Ishikawa (cell line): Measurements from ENCODE around the gene C4orf50.

ENCODE experiments used
- CEBPB ChIP-seq: IDR thresholded peaks from 2 replicates; pipeline ENCODE4 v1.6.1; 2012
- CREB1 ChIP-seq: IDR thresholded peaks from 2 replicates; pipeline ENCODE4 v1.6.1; 2012; ENCODE audit warnings: low read depth
- EP300 ChIP-seq: IDR thresholded peaks from 2 replicates; pipeline ENCODE4 v1.6.1; 2012; ENCODE audit warnings: borderline replicate concordance
- FOXM1 ChIP-seq: IDR thresholded peaks from 2 replicates; pipeline ENCODE4 v1.6.1; 2012; ENCODE audit warnings: low read depth, borderline replicate concordance
- NFIC ChIP-seq: IDR thresholded peaks from 2 replicates; pipeline ENCODE4 v1.6.1; 2012
- RAD21 ChIP-seq: IDR thresholded peaks from 2 replicates; pipeline ENCODE4 v1.6.1; 2012; ENCODE audit warnings: low read depth
- REST ChIP-seq: IDR thresholded peaks from 2 replicates; pipeline ENCODE4 v1.6.1; 2012; ENCODE audit warnings: low read depth, mild to moderate bottlenecking
- TAF1 ChIP-seq: IDR thresholded peaks from 2 replicates; pipeline ENCODE4 v1.6.1; 2012; ENCODE audit warnings: low read depth, mild to moderate bottlenecking
- TCF12 ChIP-seq: IDR thresholded peaks from 2 replicates; pipeline ENCODE4 v1.6.1; 2012; ENCODE audit warnings: low read depth
- YY1 ChIP-seq: IDR thresholded peaks from 2 replicates; pipeline ENCODE4 v1.6.1; 2012; ENCODE audit warnings: low read depth
- ZBTB7A ChIP-seq: IDR thresholded peaks from 2 replicates; pipeline ENCODE4 v1.6.1; 2012; ENCODE audit warnings: low read depth
- TF ChIP-seq, protein P1 (sequence below): IDR thresholded peaks from 2 replicates; pipeline ENCODE4 v1.6.1; 2012
- TF ChIP-seq, protein P2 (sequence below): IDR thresholded peaks from 2 replicates; pipeline ENCODE4 v1.6.1; 2012

DNA sequence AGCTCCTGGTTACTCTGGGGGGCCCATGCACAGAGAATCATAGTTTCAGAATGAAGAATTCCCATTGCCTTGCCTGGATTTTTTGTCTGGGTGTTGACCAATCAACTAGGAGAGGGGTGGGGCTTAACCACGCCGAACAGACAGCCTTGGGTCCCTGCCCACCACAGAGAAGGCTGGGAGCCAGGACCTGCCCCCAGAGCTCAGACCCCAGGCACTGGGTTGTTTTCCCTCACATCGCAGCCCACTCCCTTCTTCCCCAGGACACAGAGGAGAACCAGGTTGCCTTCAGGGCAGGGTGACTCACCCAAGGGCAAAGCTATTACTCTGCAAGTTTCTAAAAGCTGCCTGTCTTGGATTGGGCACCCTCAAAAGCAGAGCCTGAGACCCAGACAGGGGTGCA lies 102.0 kb downstream of the C4orf50 start:
- TF ChIP-seq TCF12 (no peak), TAF1 (no peak), FOXM1 (no peak), REST (no peak), EP300 (no peak), RAD21 (no peak), NFIC (no peak), ZBTB7A (no peak), YY1 (no peak), CREB1 (no peak), CEBPB (no peak)
- TF ChIP-seq, protein P1, sequence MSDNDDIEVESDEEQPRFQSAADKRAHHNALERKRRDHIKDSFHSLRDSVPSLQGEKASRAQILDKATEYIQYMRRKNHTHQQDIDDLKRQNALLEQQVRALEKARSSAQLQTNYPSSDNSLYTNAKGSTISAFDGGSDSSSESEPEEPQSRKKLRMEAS: no peak
- TF ChIP-seq, protein P2, sequence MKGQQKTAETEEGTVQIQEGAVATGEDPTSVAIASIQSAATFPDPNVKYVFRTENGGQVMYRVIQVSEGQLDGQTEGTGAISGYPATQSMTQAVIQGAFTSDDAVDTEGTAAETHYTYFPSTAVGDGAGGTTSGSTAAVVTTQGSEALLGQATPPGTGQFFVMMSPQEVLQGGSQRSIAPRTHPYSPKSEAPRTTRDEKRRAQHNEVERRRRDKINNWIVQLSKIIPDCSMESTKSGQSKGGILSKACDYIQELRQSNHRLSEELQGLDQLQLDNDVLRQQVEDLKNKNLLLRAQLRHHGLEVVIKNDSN: no peak
